Esophagus muscularis mucosa (tissue), 4 donors: ENCODE results near the gene TXNL1. TPM values are rescaled to one million over a fixed set of nuclear protein-coding genes. Genes with fewer than 3 reads are reported as not detected.
"Not testable (repeated sequence)": the region's sequence is repeated elsewhere in the genome, so short reads cannot be mapped to it uniquely, and the experiment has no call there.

ENCODE experiments used
- DNase-seq: peaks from one replicate; pipeline ENCODE4 v3.0.0-alpha.2; 2017; ENCODE audit errors: extremely low spot score
- H3K27ac ChIP-seq, 4 donors: fragments of 200-600 bp; sonication (generic); replicated peaks in 1 of 4; 1 replicate in 3 of 4; 2 replicates in 1 of 4; pipeline ENCODE4 v1.5.1; 2016 to 2019; ENCODE audit warnings: mild to moderate bottlenecking in 1 of 4
- H3K27me3 ChIP-seq, 4 donors: fragments of 200-600 bp; sonication (generic); one replicate each; pipeline versions ENCODE4 v1.5.1 to v1.6.0; 2016 to 2019
- H3K36me3 ChIP-seq, 4 donors: fragments of 200-600 bp; sonication (generic); one replicate each; pipeline ENCODE4 v1.5.1; 2016 to 2019
- H3K4me1 ChIP-seq, 4 donors: fragments of 200-600 bp; sonication (generic); one replicate each; pipeline ENCODE4 v1.5.1; 2016 to 2019
- H3K4me3 ChIP-seq, 4 donors: fragments of 200-600 bp; sonication (generic); 1 replicate in 2 of 4; 2 replicates in 2 of 4; pipeline ENCODE4 v1.5.1; 2016 to 2019; ENCODE audit warnings: mild to moderate bottlenecking in 4 of 4, moderate library complexity in 1 of 4
- H3K9me3 ChIP-seq, 4 donors: fragments of 200-600 bp; sonication (generic); 1 replicate in 3 of 4; 2 replicates in 1 of 4; pipeline ENCODE4 v1.5.1; 2016 to 2019
- EP300 ChIP-seq: sonication (generic); formaldehyde crosslinking; IDR thresholded peaks from one replicate; pipeline ENCODE4 v1.6.1; 2017; ENCODE audit warnings: antibody characterized with exemption
- POLR2A ChIP-seq: fragments of 450-650 bp; IDR thresholded peaks from one replicate; pipeline ENCODE4 v1.6.1; 2017; ENCODE audit warnings: antibody characterized with exemption, moderate library complexity, mild to moderate bottlenecking, low read depth
- POLR2AphosphoS5 ChIP-seq, 2 donors: sonication (generic); formaldehyde crosslinking; IDR thresholded peaks; one replicate each; pipeline ENCODE4 v1.6.1; 2017; ENCODE audit warnings: antibody characterized with exemption in 2 of 2
- WGBS: methylation state at CpG from one replicate; pipeline ENCODE4 v1.1.5; 2018; 5-methylcytosine and 5-hydroxymethylcytosine counted together
- intact Hi-C: fragments of 100-400 bp; cut with DNase I; formaldehyde crosslinking; loops from one replicate; pipeline ENCODE4 v1.15.1; 2023
- total RNA-seq, 4 donors: library from RNA; depleted of rRNA; stranded (reverse); fragments of >200 nt; gene quantifications; one replicate each; pipeline versions ENCODE4 v1.1.0 to v1.2.1, GENCODE V29; 2016
- TF ChIP-seq, protein P1 (sequence below), 3 experiments: fragments of 200-600 bp in 2 of 3; fragments of 450-650 bp in 1 of 3; sonication (generic) in 2 of 3; IDR thresholded peaks; one replicate each; pipeline ENCODE4 v1.5.1; 2017 to 2019; ENCODE audit warnings: antibody characterized with exemption in 3 of 3, mild to moderate bottlenecking in 2 of 3, moderate library complexity in 1 of 3

Gene TXNL1
- total RNA-seq, 4 donors from 2014 or later, result 29.9 to 42.5 (median 40.4) TPM

DNA sequence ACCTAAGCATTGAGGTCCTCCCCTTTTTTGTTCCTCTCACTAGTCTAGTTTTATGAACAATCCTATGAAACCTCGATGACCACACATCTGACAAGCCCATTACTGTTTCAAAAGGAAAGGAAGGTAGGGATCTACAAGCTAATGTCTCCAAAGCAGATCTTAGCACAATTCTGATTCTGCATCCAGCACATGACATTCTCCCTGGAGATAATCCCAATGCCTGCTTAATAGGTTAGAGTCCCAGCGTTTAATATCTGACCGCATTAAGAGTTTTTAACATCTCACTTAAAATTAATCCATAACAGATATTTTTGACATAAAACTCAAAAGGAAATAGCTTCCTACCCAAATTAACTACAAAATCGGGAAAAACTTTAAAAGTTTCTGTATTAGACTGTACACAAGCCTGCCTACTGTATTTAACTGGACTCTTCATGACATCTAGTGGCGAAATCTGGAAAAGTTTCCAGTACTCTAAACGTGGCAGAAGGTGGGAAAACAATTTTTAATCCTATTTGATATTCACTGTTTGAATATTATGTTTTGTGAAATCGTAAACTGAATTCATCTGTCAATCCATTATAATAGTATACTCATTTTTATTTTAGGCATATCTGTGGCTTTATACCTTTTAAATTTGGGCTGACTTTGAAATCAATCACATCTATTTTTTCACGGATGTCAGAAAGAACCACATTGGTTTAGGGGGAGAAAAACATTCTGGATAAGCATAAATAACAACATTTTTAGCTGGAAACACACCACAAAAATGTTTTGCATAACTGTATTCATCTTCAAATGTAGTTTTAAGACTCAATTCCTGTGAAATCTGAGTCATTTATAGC is 62.4 kb downstream of the TXNL1 start:
- intact Hi-C loops, result loop anchor here (5.0 to 10.0 kb wide), 3 partner anchors 1164 to 1339 kb away; no protein-coding TSS in a partner anchor
- Histone ChIP-seq H3K9me3 (peaks cover 0 to under 1% (median 0%) of the 10 kb centered on the region in 4 donors), H3K27me3 (no peaks in the 10 kb centered on the region), H3K4me1 (peaks cover 17 to 28% (median 21%) of the 10 kb centered on the region in 4 donors), H3K4me3 (no peak overlapping the region), H3K36me3 (no peaks in the 10 kb centered on the region), H3K27ac (peak overlapping the region in 1 of 4 donors; percentile 45)
- 31% methylated on average over 8 of the region's 8 CpGs for WGBS
- TF ChIP-seq, protein P1, sequence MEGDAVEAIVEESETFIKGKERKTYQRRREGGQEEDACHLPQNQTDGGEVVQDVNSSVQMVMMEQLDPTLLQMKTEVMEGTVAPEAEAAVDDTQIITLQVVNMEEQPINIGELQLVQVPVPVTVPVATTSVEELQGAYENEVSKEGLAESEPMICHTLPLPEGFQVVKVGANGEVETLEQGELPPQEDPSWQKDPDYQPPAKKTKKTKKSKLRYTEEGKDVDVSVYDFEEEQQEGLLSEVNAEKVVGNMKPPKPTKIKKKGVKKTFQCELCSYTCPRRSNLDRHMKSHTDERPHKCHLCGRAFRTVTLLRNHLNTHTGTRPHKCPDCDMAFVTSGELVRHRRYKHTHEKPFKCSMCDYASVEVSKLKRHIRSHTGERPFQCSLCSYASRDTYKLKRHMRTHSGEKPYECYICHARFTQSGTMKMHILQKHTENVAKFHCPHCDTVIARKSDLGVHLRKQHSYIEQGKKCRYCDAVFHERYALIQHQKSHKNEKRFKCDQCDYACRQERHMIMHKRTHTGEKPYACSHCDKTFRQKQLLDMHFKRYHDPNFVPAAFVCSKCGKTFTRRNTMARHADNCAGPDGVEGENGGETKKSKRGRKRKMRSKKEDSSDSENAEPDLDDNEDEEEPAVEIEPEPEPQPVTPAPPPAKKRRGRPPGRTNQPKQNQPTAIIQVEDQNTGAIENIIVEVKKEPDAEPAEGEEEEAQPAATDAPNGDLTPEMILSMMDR (IDR thresholded peaks at IDR 0.05), result peak; percentile 71 to 77 (median 73)
- TF ChIP-seq EP300, result no peak
- DNase-seq, result no peak

DNA sequence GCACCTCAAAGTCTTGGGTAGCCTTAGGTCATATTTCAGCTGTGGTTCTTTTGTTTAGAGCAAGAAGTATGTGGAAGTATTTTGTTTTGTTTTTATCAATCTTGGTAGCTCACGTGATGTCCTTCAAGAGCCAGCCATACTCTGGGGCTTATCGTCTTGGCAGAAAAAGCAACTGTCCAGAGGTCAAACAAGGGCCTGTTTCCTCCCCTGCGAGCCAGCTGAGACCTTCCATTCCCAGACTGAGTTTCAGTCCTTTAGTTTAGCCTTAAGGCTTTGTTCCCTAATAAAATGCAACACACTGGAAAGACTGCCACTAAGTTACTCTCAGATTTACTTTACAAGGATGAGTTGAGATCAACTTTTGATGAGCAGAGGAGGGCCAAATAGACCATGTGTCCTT is 63.5 kb downstream of the TXNL1 start:
- Histone ChIP-seq H3K27me3 (no peaks in the 10 kb centered on the region), H3K4me1 (peaks cover 17 to 28% (median 21%) of the 10 kb centered on the region in 4 donors), H3K36me3 (no peaks in the 10 kb centered on the region), H3K4me3 (no peak overlapping the region), H3K27ac (peak overlapping the region in 3 of 4 donors; percentile 41 to 47 (median 45)), H3K9me3 (no peaks in the 10 kb centered on the region)
- TF ChIP-seq, protein P1 (IDR thresholded peaks at IDR 0.05), result no peak
- no peak for TF ChIP-seq EP300
- peak in 1 of 2 donors; percentile 35 for TF ChIP-seq POLR2AphosphoS5 (IDR thresholded peaks at IDR 0.05)
- 30% methylated on average over 3 of the region's 3 CpGs for WGBS
- DNase-seq, result no peak
- intact Hi-C loops, result loop anchor here (5.0 to 10.0 kb wide), 3 partner anchors 1163 to 1338 kb away; no protein-coding TSS in a partner anchor

GRCh38 chr18:56572267-56572666 is 66.1 kb downstream of the TXNL1 start:
- H3K9me3 ChIP-seq, H3K4me3 ChIP-seq, H3K27ac ChIP-seq, H3K27me3 ChIP-seq, H3K36me3 ChIP-seq, DNase-seq: not testable (repeated sequence)
- intact Hi-C loops, result loop anchor here (10.0 kb wide), 1 partner anchor 1227 kb away; no protein-coding TSS in a partner anchor
- peaks cover 17 to 28% (median 21%) of the 10 kb centered on the region in 4 donors for H3K4me1 ChIP-seq
- WGBS, result 100% methylated on average over 7 of the region's 36 CpGs

DNA sequence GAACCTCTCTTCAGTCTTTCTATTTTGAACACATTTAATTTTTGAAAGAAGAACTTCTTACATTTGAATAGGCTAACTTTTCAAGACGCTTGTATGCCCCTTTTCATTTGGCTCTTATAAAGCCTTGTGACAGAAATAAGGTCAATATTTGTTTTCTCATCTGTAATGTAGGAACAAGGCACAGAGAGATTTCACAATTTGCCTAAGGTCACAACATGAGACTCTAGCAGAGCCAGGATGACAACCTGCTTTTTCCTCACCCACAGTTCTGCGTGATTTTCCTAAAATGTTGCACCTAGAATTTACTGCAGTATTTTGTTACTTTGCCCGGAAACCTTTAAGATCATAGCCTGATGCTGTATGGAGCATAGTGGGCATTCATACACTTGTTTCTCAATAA is 67.4 kb downstream of the TXNL1 start:
- Histone ChIP-seq H3K27ac (no peak overlapping the region), H3K4me1 (peaks cover 17 to 18% (median 18%) of the 10 kb centered on the region in 4 donors), H3K36me3 (no peaks in the 10 kb centered on the region), H3K27me3 (no peaks in the 10 kb centered on the region), H3K4me3 (no peak overlapping the region), H3K9me3 (no peaks in the 10 kb centered on the region)
- TF ChIP-seq EP300 (no peak), POLR2AphosphoS5 (IDR thresholded peaks at IDR 0.05) (no peak)
- TF ChIP-seq, protein P1 (IDR thresholded peaks at IDR 0.05), result no peak
- DNase-seq, result no peak
- intact Hi-C loops, result loop anchor here (10.0 kb wide), 1 partner anchor 1226 kb away; no protein-coding TSS in a partner anchor
- WGBS, result 95% methylated on average over 3 of the region's 3 CpGs

DNA sequence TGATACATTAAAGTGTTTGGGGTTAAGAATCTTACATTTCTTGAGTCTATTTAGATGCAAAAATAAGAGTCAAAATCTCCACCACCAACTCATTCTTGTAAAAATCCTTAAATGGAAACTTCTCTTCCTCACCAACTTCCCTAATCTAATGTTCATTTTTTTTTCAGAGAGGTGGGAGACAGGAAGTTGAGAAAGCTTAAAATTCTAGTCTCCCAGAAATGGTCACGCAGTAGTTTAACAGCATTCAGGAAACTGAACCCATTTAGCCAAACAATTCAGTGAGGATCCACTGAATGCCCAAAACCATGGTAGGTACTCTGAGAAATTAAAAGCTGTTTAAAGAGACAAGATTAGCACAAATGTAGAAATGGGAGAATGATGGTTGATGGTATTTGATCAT is 69.0 kb downstream of the TXNL1 start:
- DNase-seq, result no peak
- 48% methylated on average over 1 of the region's 1 CpG for WGBS
- Histone ChIP-seq H3K36me3 (no peaks in the 10 kb centered on the region), H3K4me3 (no peak overlapping the region), H3K27me3 (no peaks in the 10 kb centered on the region), H3K9me3 (no peaks in the 10 kb centered on the region), H3K27ac (no peak overlapping the region), H3K4me1 (peaks cover 1 to 8% (median 2%) of the 10 kb centered on the region in 4 donors)
- TF ChIP-seq, protein P1 (IDR thresholded peaks at IDR 0.05), result no peak
- TF ChIP-seq POLR2A (no peak), POLR2AphosphoS5 (IDR thresholded peaks at IDR 0.05) (no peak), EP300 (no peak)
- intact Hi-C loops, result no loop called here
